ENCODE results near the gene MEIOC. TPM values are rescaled to one million over a fixed set of nuclear protein-coding genes. Genes with fewer than 3 reads are reported as not detected.

MEIOC gene
- total and polyA plus RNA-seq, 3 donors from 2014 or later: 58.2 to 128 (median 85.0) TPM

DNA sequence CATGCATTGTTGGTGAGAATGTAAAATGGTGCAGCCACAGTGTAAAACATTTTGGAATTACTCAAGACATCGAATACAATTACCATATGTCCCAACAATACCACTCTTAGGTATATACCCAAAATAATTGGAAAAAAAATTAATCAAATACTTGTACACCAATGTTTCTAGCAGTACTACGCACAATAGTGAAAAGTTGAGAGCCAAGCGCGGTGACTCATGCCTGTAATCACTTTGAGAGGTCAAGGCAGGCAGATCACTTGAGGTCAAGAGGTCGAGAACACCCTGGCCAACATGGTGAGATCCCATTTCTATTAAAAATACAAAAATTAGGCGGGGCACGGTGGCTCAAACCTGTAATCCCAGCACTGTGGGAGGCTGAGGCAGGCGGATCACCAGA is 3.5 kb upstream of the MEIOC start:
- H3K4me3 ChIP-seq: no peak overlapping the region
- no peaks in the 10 kb centered on the region for H3K27me3 ChIP-seq
- intact Hi-C loops (cut with DNase I; ENCODE audit: low total_unique reads): no loop called here
- TF ChIP-seq, protein P1, sequence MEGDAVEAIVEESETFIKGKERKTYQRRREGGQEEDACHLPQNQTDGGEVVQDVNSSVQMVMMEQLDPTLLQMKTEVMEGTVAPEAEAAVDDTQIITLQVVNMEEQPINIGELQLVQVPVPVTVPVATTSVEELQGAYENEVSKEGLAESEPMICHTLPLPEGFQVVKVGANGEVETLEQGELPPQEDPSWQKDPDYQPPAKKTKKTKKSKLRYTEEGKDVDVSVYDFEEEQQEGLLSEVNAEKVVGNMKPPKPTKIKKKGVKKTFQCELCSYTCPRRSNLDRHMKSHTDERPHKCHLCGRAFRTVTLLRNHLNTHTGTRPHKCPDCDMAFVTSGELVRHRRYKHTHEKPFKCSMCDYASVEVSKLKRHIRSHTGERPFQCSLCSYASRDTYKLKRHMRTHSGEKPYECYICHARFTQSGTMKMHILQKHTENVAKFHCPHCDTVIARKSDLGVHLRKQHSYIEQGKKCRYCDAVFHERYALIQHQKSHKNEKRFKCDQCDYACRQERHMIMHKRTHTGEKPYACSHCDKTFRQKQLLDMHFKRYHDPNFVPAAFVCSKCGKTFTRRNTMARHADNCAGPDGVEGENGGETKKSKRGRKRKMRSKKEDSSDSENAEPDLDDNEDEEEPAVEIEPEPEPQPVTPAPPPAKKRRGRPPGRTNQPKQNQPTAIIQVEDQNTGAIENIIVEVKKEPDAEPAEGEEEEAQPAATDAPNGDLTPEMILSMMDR (IDR thresholded peaks at IDR 0.05): no peak
- no peak for TF ChIP-seq POLR2A (IDR thresholded peaks at IDR 0.05)
- 83 to 84% methylated on average over 8 of the region's 8 CpGs for WGBS, 2 donors
- no peak for DNase-seq
- no peaks in the 10 kb centered on the region for H3K9me3 ChIP-seq
- H3K36me3 ChIP-seq (ENCODE audit: low read depth, missing control alignments): no peaks in the 10 kb centered on the region
- H3K4me1 ChIP-seq: no peaks in the 10 kb centered on the region
- H3K27ac ChIP-seq: no peak overlapping the region

DNA sequence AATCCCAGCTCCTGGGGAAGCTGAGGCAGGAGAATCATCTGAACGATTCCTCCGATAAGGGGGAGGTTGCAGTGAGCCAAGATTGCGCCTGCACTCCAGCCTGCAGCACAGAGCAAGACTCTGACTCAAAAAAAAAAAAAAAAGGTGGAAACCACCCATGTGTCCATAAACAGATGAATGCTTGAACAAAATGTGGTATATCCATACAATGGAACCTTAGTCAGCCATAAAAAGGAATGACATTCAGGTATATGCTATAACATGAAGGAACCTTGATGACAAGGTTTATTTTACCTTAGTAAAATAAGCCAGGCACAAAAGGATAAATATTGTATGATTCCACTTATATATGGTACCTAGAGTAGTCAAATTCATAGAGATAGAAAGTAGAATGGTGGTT is 2.9 kb upstream of the MEIOC start:
- H3K36me3 ChIP-seq (ENCODE audit: low read depth, missing control alignments): no peaks in the 10 kb centered on the region
- no peaks in the 10 kb centered on the region for H3K9me3 ChIP-seq
- no peaks in the 10 kb centered on the region for H3K27me3 ChIP-seq
- no peaks in the 10 kb centered on the region for H3K4me1 ChIP-seq
- TF ChIP-seq, protein P1 (IDR thresholded peaks at IDR 0.05): no peak
- TF ChIP-seq POLR2A (IDR thresholded peaks at IDR 0.05): no peak
- 96 to 97% methylated on average over 3 of the region's 3 CpGs for WGBS, 2 donors
- H3K27ac ChIP-seq: no peak overlapping the region
- no peak for DNase-seq
- no peak overlapping the region for H3K4me3 ChIP-seq
- intact Hi-C loops (cut with DNase I; ENCODE audit: low total_unique reads): no loop called here

DNA sequence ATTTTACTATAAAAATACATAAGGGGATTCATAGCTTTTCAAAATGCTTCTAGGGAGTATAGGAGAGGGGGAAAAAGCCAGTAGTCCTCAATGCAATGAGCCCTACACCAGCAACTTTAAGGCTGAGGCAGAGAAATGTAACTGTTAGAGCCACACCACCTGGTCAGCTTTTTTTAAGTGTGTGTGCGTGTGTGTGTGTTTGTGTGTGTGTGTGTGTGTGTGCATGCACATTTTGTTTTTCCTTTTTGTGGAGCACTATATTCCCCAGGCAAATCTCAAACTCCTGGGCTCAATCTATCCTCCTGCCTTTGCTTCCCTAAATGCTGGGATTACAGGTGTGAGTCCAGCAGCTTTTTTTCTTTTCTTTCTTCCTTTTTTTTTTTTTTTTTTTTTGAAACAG is 2.3 kb upstream of the MEIOC start:
- Histone ChIP-seq H3K27ac (no peak overlapping the region), H3K27me3 (no peaks in the 10 kb centered on the region), H3K9me3 (no peaks in the 10 kb centered on the region), H3K4me3 (no peak overlapping the region), H3K4me1 (no peaks in the 10 kb centered on the region), H3K36me3 (ENCODE audit: low read depth, missing control alignments) (no peaks in the 10 kb centered on the region)
- DNase-seq: no peak
- 73 to 78% methylated on average over 1 of the region's 1 CpG for whole genome bisulfite sequencing, 2 donors
- intact Hi-C loops (cut with DNase I; ENCODE audit: low total_unique reads): no loop called here
- TF ChIP-seq POLR2A (IDR thresholded peaks at IDR 0.05): no peak
- TF ChIP-seq, protein P1 (IDR thresholded peaks at IDR 0.05): no peak

DNA sequence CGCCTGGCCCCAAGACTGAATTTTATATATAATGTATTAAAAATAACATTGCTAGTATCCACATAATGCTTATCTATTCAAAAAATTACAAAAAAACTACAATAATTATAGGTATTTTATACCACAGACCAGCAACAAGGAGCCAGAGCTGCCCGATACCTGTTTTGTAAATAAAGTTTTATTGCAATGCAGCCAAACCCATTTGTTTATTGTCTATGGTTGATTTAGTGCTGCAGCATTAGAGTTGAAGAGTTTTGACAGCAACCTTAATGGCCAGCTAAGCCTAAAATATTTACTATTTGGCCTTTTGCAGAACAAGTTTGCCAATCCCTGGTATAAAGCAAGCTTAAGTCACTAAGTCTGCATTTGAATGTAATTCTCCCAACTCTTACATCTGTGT is 5.6 kb downstream of the MEIOC start:
- no peak for TF ChIP-seq POLR2A (IDR thresholded peaks at IDR 0.05)
- TF ChIP-seq, protein P1 (IDR thresholded peaks at IDR 0.05): no peak
- Histone ChIP-seq H3K4me3 (no peak overlapping the region), H3K9me3 (no peaks in the 10 kb centered on the region), H3K36me3 (ENCODE audit: low read depth, missing control alignments) (no peaks in the 10 kb centered on the region), H3K27me3 (no peaks in the 10 kb centered on the region), H3K27ac (no peak overlapping the region), H3K4me1 (no peaks in the 10 kb centered on the region)
- intact Hi-C loops (cut with DNase I; ENCODE audit: low total_unique reads): no loop called here
- no peak for DNase-seq
- 86 to 91% methylated on average over 2 of the region's 2 CpGs for WGBS, 2 donors

DNA sequence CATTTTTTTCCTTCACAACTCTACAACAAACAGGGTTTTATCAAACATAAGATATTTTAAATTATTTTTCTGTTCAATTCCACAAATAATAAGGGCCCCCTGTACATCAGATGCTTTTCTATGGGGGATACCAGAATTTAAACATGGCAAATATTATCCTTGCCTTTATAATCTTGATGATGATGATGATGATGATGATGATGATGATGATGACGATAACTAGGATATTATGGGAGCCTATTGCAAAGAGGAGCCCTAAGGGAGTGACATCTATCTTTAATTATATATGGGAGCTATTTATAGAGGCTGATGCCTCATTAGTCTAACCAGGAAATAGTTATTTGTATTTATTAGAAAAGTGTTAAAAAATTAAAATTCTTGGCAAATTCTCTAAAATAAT is 6.8 kb downstream of the MEIOC start:
- H3K4me3 ChIP-seq: no peak overlapping the region
- no peaks in the 10 kb centered on the region for H3K27me3 ChIP-seq
- DNase-seq: no peak
- 77 to 82% methylated on average over 1 of the region's 1 CpG for WGBS, 2 donors
- H3K4me1 ChIP-seq: no peaks in the 10 kb centered on the region
- no peak overlapping the region for H3K27ac ChIP-seq
- intact Hi-C loops (cut with DNase I; ENCODE audit: low total_unique reads): no loop called here
- H3K9me3 ChIP-seq: no peaks in the 10 kb centered on the region
- H3K36me3 ChIP-seq (ENCODE audit: low read depth, missing control alignments): no peaks in the 10 kb centered on the region
- TF ChIP-seq, protein P1 (IDR thresholded peaks at IDR 0.05): no peak
- no peak for TF ChIP-seq POLR2A (IDR thresholded peaks at IDR 0.05)

All from testis (tissue), 3 donors.